Keratinocyte (primary cell): ENCODE results near the gene GCM1. TPM values are rescaled to one million over a fixed set of nuclear protein-coding genes. Genes with fewer than 3 reads are reported as not detected.

Experiments
- DNase-seq: peaks from one replicate; pipeline ENCODE4 v3.0.0-alpha.2; 2011; ENCODE audit warnings: low read depth, missing footprints, low spot score
- FAIRE-seq: peaks from 2 replicates; lab custom pipeline; 2011; peaks lifted over from hg19 to GRCh38; lab: Jason Lieb, UNC
- H2AFZ ChIP-seq: 2 replicates; pipeline ENCODE4 v1.6.0; 2012; ENCODE audit warnings: low read length, control low read depth, inconsistent platforms; ENCODE audit not compliant: control insufficient read depth
- H3K27ac ChIP-seq: 2 replicates; pipeline ENCODE4 v1.5.1; 2011; ENCODE audit warnings: low read length; ENCODE audit not compliant: control insufficient read depth, insufficient read depth
- H3K27me3 ChIP-seq: 3 replicates; pipeline ENCODE4 v1.6.0; 2011; ENCODE audit warnings: low read length; ENCODE audit not compliant: control insufficient read depth, insufficient read depth; ENCODE audit errors: extremely low read depth
- H3K36me3 ChIP-seq, 2 experiments: 2 replicates in 1 of 2; 3 replicates in 1 of 2; pipeline ENCODE4 v1.5.1; 2011; ENCODE audit warnings: low read length in 2 of 2, mild to moderate bottlenecking in 1 of 2; ENCODE audit not compliant: control insufficient read depth in 2 of 2, insufficient read depth in 2 of 2; ENCODE audit errors: extremely low read depth in 1 of 2
- H3K4me1 ChIP-seq: 3 replicates; pipeline ENCODE4 v1.5.1; 2011; ENCODE audit warnings: low read length; ENCODE audit not compliant: control insufficient read depth, insufficient read depth; ENCODE audit errors: extremely low read depth
- H3K4me2 ChIP-seq: 3 replicates; pipeline ENCODE4 v1.6.0; 2011; ENCODE audit warnings: low read depth, low read length; ENCODE audit not compliant: control insufficient read depth, insufficient read depth; ENCODE audit errors: extremely low read depth
- H3K4me3 ChIP-seq, 3 experiments: fragments of 200-600 bp in 1 of 3; sonication (generic) in 1 of 3; 2 replicates in 2 of 3; 3 replicates in 1 of 3; pipeline ENCODE4 v1.5.1; 2011 to 2016; ENCODE audit warnings: low read length in 3 of 3, mild to moderate bottlenecking in 3 of 3, control low read depth in 2 of 3, inconsistent platforms in 1 of 3, low read depth in 1 of 3, mixed read lengths in 1 of 3, mixed run types in 1 of 3, moderate library complexity in 1 of 3; ENCODE audit not compliant: control insufficient read depth in 2 of 3, insufficient read depth in 2 of 3; ENCODE audit errors: extremely low read depth in 1 of 3
- H3K79me2 ChIP-seq: 2 replicates; pipeline ENCODE4 v1.6.0; 2012; ENCODE audit warnings: low read length; ENCODE audit not compliant: control insufficient read depth, insufficient read depth
- H3K9ac ChIP-seq: 3 replicates; pipeline ENCODE4 v1.6.0; 2011; ENCODE audit warnings: low read length; ENCODE audit not compliant: control insufficient read depth, insufficient read depth; ENCODE audit errors: extremely low read depth
- H3K9me1 ChIP-seq: 3 replicates; pipeline ENCODE4 v1.6.0; 2011; ENCODE audit warnings: low read length; ENCODE audit not compliant: control insufficient read depth, insufficient read depth; ENCODE audit errors: extremely low read depth
- H3K9me3 ChIP-seq: 2 replicates; pipeline ENCODE4 v1.5.1; 2012; ENCODE audit warnings: low read depth, low read length; ENCODE audit not compliant: control insufficient read depth
- H4K20me1 ChIP-seq: 3 replicates; pipeline ENCODE4 v1.6.0; 2011; ENCODE audit warnings: low read length; ENCODE audit not compliant: control insufficient read depth, insufficient read depth; ENCODE audit errors: extremely low read depth
- EZH2 ChIP-seq: IDR thresholded peaks from one replicate; pipeline ENCODE4 v1.6.1; 2012; ENCODE audit warnings: inconsistent platforms, mild to moderate bottlenecking, low read length, moderate library complexity
- dilution Hi-C: fragments of 300-500 bp; cut with MboI; formaldehyde crosslinking; loops from one replicate; pipeline ENCODE4 v1.7.0; 2020; ENCODE audit warnings: low sequenced_read_pairs; ENCODE audit not compliant: extremely low pct_ligation_motif_present
- polyA minus RNA-seq, 3 experiments: library from RNA; depleted of rRNA, polyadenylated mRNA; stranded (reverse); fragments of >200 nt; gene quantifications; 1 replicate in 1 of 3; 2 replicates in 1 of 3; 3 replicates in 1 of 3; pipeline ENCODE4 v1.2.3, GENCODE V29; 2011
- polyA plus RNA-seq, 5 experiments: library from polyadenylated mRNA; depleted of rRNA in 3 of 5; stranded (reverse) in 3 of 5; stranded (forward) in 1 of 5; unstranded in 1 of 5; fragments of >200 nt; gene quantifications; 1 replicate in 1 of 5; 2 replicates in 3 of 5; 3 replicates in 1 of 5; pipeline versions ENCODE4 v1.2.1 to v1.2.3, GENCODE V29; 2011 to 2012; ENCODE audit warnings: missing spikeins in 2 of 5, low read depth in 1 of 5, low replicate concordance in 1 of 5
- TF ChIP-seq, protein P1 (sequence below), 3 experiments: IDR thresholded peaks in 1 of 3; conservative IDR thresholded peaks in 1 of 3; optimal IDR thresholded peaks in 1 of 3; 2 replicates in 2 of 3; 3 replicates in 1 of 3; pipeline versions ENCODE3 to v1.5.1; 2011; ENCODE audit warnings: low read length in 3 of 3, mild to moderate bottlenecking in 3 of 3, moderate library complexity in 2 of 3, control low read depth in 1 of 3, inconsistent platforms in 1 of 3; ENCODE audit not compliant: insufficient read depth in 2 of 3; ENCODE audit errors: extremely low read depth in 1 of 3

GCM1 gene, protein sequence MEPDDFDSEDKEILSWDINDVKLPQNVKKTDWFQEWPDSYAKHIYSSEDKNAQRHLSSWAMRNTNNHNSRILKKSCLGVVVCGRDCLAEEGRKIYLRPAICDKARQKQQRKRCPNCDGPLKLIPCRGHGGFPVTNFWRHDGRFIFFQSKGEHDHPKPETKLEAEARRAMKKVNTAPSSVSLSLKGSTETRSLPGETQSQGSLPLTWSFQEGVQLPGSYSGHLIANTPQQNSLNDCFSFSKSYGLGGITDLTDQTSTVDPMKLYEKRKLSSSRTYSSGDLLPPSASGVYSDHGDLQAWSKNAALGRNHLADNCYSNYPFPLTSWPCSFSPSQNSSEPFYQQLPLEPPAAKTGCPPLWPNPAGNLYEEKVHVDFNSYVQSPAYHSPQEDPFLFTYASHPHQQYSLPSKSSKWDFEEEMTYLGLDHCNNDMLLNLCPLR
- polyA plus RNA-seq (not detected in 3 replicates), polyA minus RNA-seq (not detected in 3 replicates)
- not detected for polyA plus RNA-seq (2011; ENCODE audit: low read depth)
- polyA plus RNA-seq (2011; cell fraction: cytosol; rRNA removed) = not detected in 2 replicates
- not detected in 2 replicates for polyA plus RNA-seq (2011; cell fraction: nucleus; rRNA removed)
- 0.07 TPM in 1 of 2 replicates, not detected in the other for polyA plus RNA-seq (2012; ENCODE audit: low replicate concordance)
- not detected for polyA minus RNA-seq (2011; cell fraction: cytosol; rRNA and poly(A)+ RNA removed)
- not detected in 2 replicates for polyA minus RNA-seq (2011; cell fraction: nucleus; rRNA and poly(A)+ RNA removed)

DNA sequence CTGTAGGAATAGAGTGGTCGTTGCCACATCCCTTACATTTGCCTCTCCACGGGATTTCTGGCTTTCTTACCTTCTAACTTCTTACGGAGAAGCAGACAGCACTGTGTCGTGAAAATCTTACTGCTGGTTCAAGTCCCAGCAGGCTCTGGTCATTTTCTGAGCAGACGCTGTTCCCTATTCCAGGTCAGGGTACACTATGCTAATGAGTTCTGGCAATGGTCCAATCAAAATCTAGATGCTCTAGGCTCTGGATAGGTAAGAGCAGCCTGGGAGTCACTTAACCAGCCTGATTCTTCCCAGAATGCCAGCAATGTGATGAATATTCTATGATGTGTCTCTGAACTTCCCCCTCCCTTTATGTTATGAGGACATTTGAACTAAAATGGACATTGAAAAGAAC lies at the start of gene GCM1:
Gene GCM1 (minus strand): TSS at position 158 of the 400 bp plus-strand sequence. CDS start 3,209 bp downstream, outside the sequence.
- Histone ChIP-seq H3K4me2 (no peak within 1 kb of the TSS), H3K9me3 (no peaks in the 10 kb centered on the region), H3K4me3 (no peak within 1 kb of the TSS), H3K4me1 (no peaks in the 10 kb centered on the region), H3K36me3 (no peaks in the 10 kb centered on the region), H2AFZ (no peak within 1 kb of the TSS), H3K27me3 (no peaks in the 10 kb centered on the region), H4K20me1 (no peaks in the 10 kb centered on the region), H3K9ac (no peak within 1 kb of the TSS), H3K9me1 (no peaks in the 10 kb centered on the region), H3K79me2 (no peaks in the 10 kb centered on the region), H3K27ac (no peak within 1 kb of the TSS)
- FAIRE-seq (no peak), DNase-seq (no peak)
- dilution Hi-C loops = no loop called here
- TF ChIP-seq, protein P1, sequence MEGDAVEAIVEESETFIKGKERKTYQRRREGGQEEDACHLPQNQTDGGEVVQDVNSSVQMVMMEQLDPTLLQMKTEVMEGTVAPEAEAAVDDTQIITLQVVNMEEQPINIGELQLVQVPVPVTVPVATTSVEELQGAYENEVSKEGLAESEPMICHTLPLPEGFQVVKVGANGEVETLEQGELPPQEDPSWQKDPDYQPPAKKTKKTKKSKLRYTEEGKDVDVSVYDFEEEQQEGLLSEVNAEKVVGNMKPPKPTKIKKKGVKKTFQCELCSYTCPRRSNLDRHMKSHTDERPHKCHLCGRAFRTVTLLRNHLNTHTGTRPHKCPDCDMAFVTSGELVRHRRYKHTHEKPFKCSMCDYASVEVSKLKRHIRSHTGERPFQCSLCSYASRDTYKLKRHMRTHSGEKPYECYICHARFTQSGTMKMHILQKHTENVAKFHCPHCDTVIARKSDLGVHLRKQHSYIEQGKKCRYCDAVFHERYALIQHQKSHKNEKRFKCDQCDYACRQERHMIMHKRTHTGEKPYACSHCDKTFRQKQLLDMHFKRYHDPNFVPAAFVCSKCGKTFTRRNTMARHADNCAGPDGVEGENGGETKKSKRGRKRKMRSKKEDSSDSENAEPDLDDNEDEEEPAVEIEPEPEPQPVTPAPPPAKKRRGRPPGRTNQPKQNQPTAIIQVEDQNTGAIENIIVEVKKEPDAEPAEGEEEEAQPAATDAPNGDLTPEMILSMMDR (optimal IDR thresholded peaks at IDR 0.05 in 1 of 3, IDR thresholded peaks at IDR 0.05 in 1 of 3, conservative IDR thresholded peaks at IDR 0.05 in 1 of 3; ENCODE audit: extremely low read depth in 1 of 3, insufficient read depth in 2 of 3, low read length in 3 of 3) = no peak
- TF ChIP-seq EZH2 = no peak

DNA sequence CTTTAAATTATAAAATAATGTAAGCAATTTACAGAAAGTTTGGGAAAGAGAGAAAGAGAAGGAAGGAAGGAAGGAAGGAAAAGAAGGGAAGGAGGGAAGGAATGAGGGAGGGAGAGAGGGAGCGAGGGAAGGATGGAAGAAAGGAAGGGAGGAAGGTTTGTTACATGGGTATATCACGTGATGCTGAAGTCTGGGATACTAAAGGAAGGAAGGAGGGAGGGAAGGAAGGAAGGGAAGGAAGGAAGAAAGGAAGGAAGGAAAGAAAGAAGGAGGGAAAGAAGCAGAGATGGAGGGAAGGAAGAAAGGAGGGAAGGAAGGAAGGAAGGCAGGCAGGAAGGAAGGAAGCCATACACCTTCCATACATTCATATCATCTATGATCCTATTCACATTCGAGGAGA lies 48.9 kb upstream of the GCM1 start:
- dilution Hi-C loops = no loop called here
- Histone ChIP-seq H3K9ac (no peak overlapping the region), H3K4me3 (no peak overlapping the region), H3K36me3 (no peaks in the 10 kb centered on the region), H3K27me3 (no peaks in the 10 kb centered on the region), H2AFZ (no peak overlapping the region), H4K20me1 (no peaks in the 10 kb centered on the region), H3K79me2 (no peaks in the 10 kb centered on the region), H3K9me3 (no peaks in the 10 kb centered on the region), H3K9me1 (no peaks in the 10 kb centered on the region), H3K27ac (no peak overlapping the region), H3K4me2 (no peak overlapping the region), H3K4me1 (no peaks in the 10 kb centered on the region)
- TF ChIP-seq, protein P1 (optimal IDR thresholded peaks at IDR 0.05 in 1 of 3, IDR thresholded peaks at IDR 0.05 in 1 of 3, conservative IDR thresholded peaks at IDR 0.05 in 1 of 3; ENCODE audit: extremely low read depth in 1 of 3, insufficient read depth in 2 of 3, low read length in 3 of 3) = no peak
- no peak for TF ChIP-seq EZH2
- DNase-seq = no peak
- FAIRE-seq = no peak
